Upper lobe of left lung (tissue), 6 donors: ENCODE measurements around the gene SCLY. TPM values are rescaled to one million over a fixed set of nuclear protein-coding genes. Genes with fewer than 3 reads are reported as not detected.
A peak's percentile ranks its signal among the peaks of the same experiment; 100 is the strongest.

ENCODE experiments used
- ATAC-seq, 2 donors: fragments of 200-7000 bp; cut with Tn5 transposase; one replicate each; pipeline ENCODE4 v1.9.1; 2022; ENCODE audit warnings: mild to moderate bottlenecking in 2 of 2, moderate library complexity in 2 of 2; ENCODE audit not compliant: low FRiP score in 2 of 2
- DNase-seq, 2 donors: peaks; one replicate each; pipeline ENCODE4 v3.0.0-alpha.2; 2019 to 2020
- H3K27ac ChIP-seq, 4 donors: fragments of 200-600 bp; sonication (generic); one replicate each; pipeline ENCODE4 v1.5.1; 2016 to 2019
- H3K27me3 ChIP-seq, 4 donors: fragments of 200-600 bp; sonication (generic); one replicate each; pipeline ENCODE4 v1.5.1; 2017 to 2019
- H3K36me3 ChIP-seq, 4 donors: fragments of 200-600 bp; sonication (generic); one replicate each; pipeline ENCODE4 v1.5.1; 2016 to 2019
- H3K4me1 ChIP-seq, 4 donors: fragments of 200-600 bp; sonication (generic); one replicate each; pipeline ENCODE4 v1.5.1; 2018 to 2019
- H3K4me3 ChIP-seq, 4 donors: fragments of 200-600 bp; sonication (generic); one replicate each; pipeline ENCODE4 v1.5.1; 2017 to 2019; ENCODE audit warnings: mild to moderate bottlenecking in 2 of 4, moderate library complexity in 1 of 4
- H3K9me3 ChIP-seq, 4 donors: fragments of 200-600 bp; sonication (generic); one replicate each; pipeline ENCODE4 v1.5.1; 2018 to 2019
- CTCF ChIP-seq, 6 experiments: fragments of 450-650 bp in 4 of 6; fragments of 200-600 bp in 2 of 6; sonication (generic) in 2 of 6; IDR thresholded peaks; one replicate each; pipeline ENCODE4 v1.5.1; 2016 to 2019; ENCODE audit warnings: antibody characterized with exemption in 6 of 6
- EP300 ChIP-seq, 4 donors: sonication (generic); formaldehyde crosslinking; IDR thresholded peaks; one replicate each; pipeline ENCODE4 v1.5.1; 2017; ENCODE audit warnings: antibody characterized with exemption in 4 of 4, control low read depth in 2 of 4
- POLR2A ChIP-seq, 4 donors: fragments of 450-650 bp; IDR thresholded peaks; one replicate each; pipeline ENCODE4 v1.5.1; 2016 to 2017; ENCODE audit warnings: antibody characterized with exemption in 4 of 4, mild to moderate bottlenecking in 2 of 4
- POLR2AphosphoS5 ChIP-seq, 2 donors: sonication (generic); formaldehyde crosslinking; IDR thresholded peaks; one replicate each; pipeline ENCODE4 v1.5.1; 2017; ENCODE audit warnings: antibody characterized with exemption in 2 of 2
- WGBS, 2 donors: methylation state at CpG; one replicate each; pipeline ENCODE4 v1.1.5; 2017 to 2018; 5-methylcytosine and 5-hydroxymethylcytosine counted together
- total RNA-seq, 6 donors: library from RNA; depleted of rRNA in 4 of 6; stranded (reverse); fragments of >200 nt in 4 of 6; gene quantifications; one replicate each; pipeline versions ENCODE4 v1.1.0 to v1.2.1, GENCODE V29; 2016 to 2021
- donor health status: DM: no; HTN: no; CAD: no; lungs with moderate emphysema.
- donor health status: DM: no; HTN: yes; CAD: no; lungs with severe emphysema.

SCLY gene
- total RNA-seq, 6 donors from 2014 or later, result 9.4 to 19.9 (median 11.1) TPM

- no peak for TF ChIP-seq POLR2AphosphoS5 (IDR thresholded peaks at IDR 0.05)
- no peak for TF ChIP-seq CTCF (IDR thresholded peaks at IDR 0.05)
- no peak for TF ChIP-seq EP300 (IDR thresholded peaks at IDR 0.05)
- no peak for TF ChIP-seq POLR2A (IDR thresholded peaks at IDR 0.05)
- H3K27ac ChIP-seq, result no peak overlapping the region
- no peaks in the 10 kb centered on the region for H3K9me3 ChIP-seq
- H3K27me3 ChIP-seq, result no peaks in the 10 kb centered on the region
- no peak for ATAC-seq
- no peaks in the 10 kb centered on the region for H3K36me3 ChIP-seq
- peaks cover 0 to 7% (median 3%) of the 10 kb centered on the region in 4 donors for H3K4me1 ChIP-seq
- 82 to 89% methylated on average over 19 of the region's 19 CpGs for WGBS, 2 donors
- no peak for DNase-seq
- H3K4me3 ChIP-seq, result no peak overlapping the region
These were observed 63.8 kb downstream of the SCLY start for GRCh38 chr2:238124488-238125126.

- Histone ChIP-seq H3K9me3 (no peaks in the 10 kb centered on the region), H3K4me1 (peaks cover 0 to 7% (median 3%) of the 10 kb centered on the region in 4 donors), H3K4me3 (no peak overlapping the region), H3K27me3 (no peaks in the 10 kb centered on the region), H3K36me3 (no peaks in the 10 kb centered on the region), H3K27ac (no peak overlapping the region)
- TF ChIP-seq POLR2AphosphoS5 (IDR thresholded peaks at IDR 0.05), result no peak
- peak in 1 of 2 donors; percentile 74 for DNase-seq
- 85 to 86% methylated on average over 9 to 20 of the region's 20 CpGs for WGBS, 2 donors
- no peak for ATAC-seq
These were observed 64.5 kb downstream of the SCLY start for GRCh38 chr2:238125127-238125885.

- DNase-seq (no peak), ATAC-seq (no peak)
- Histone ChIP-seq H3K4me1 (peaks cover 0 to 7% (median 3%) of the 10 kb centered on the region in 4 donors), H3K36me3 (no peaks in the 10 kb centered on the region), H3K27ac (no peak overlapping the region), H3K27me3 (no peaks in the 10 kb centered on the region), H3K9me3 (no peaks in the 10 kb centered on the region), H3K4me3 (no peak overlapping the region)
- WGBS, 2 donors, result 89 to 100% methylated on average over 2 of the region's 2 CpGs
- TF ChIP-seq POLR2AphosphoS5 (IDR thresholded peaks at IDR 0.05), result no peak
- TF ChIP-seq POLR2A (IDR thresholded peaks at IDR 0.05), result no peak
- TF ChIP-seq CTCF (IDR thresholded peaks at IDR 0.05), result no peak
- no peak for TF ChIP-seq EP300 (IDR thresholded peaks at IDR 0.05)
These were observed 65.5 kb downstream of the SCLY start for GRCh38 chr2:238126338-238126737.

GRCh38 chr2:238126775-238127164, 66.0 kb downstream of the SCLY start:
- 75 to 91% methylated on average over 2 of the region's 2 CpGs for WGBS, 2 donors
- Histone ChIP-seq H3K36me3 (no peaks in the 10 kb centered on the region), H3K4me1 (peaks cover 0 to 7% (median 3%) of the 10 kb centered on the region in 4 donors), H3K4me3 (no peak overlapping the region), H3K27me3 (no peaks in the 10 kb centered on the region), H3K9me3 (no peaks in the 10 kb centered on the region), H3K27ac (no peak overlapping the region)
- DNase-seq (no peak), ATAC-seq (no peak)
- TF ChIP-seq EP300 (IDR thresholded peaks at IDR 0.05) (no peak), POLR2A (IDR thresholded peaks at IDR 0.05) (no peak), POLR2AphosphoS5 (IDR thresholded peaks at IDR 0.05) (no peak), CTCF (IDR thresholded peaks at IDR 0.05) (no peak)

GRCh38 chr2:238127165-238128060, 66.6 kb downstream of the SCLY start:
- H3K27me3 ChIP-seq, result no peaks in the 10 kb centered on the region
- TF ChIP-seq POLR2AphosphoS5 (IDR thresholded peaks at IDR 0.05) (no peak), EP300 (IDR thresholded peaks at IDR 0.05) (no peak), CTCF (IDR thresholded peaks at IDR 0.05) (no peak), POLR2A (IDR thresholded peaks at IDR 0.05) (no peak)
- DNase-seq (peak in 1 of 2 donors; percentile 82), ATAC-seq (peak; percentile 23 to 43)
- peak overlapping the region in 1 of 4 donors; percentile 43 for H3K27ac ChIP-seq
- H3K4me1 ChIP-seq, result peaks cover 0 to 7% (median 3%) of the 10 kb centered on the region in 4 donors
- H3K36me3 ChIP-seq, result no peaks in the 10 kb centered on the region
- H3K9me3 ChIP-seq, result no peaks in the 10 kb centered on the region
- 46 to 55% methylated on average over 15 to 34 of the region's 36 CpGs for WGBS, 2 donors
- peak overlapping the region in 1 of 4 donors; percentile 32 for H3K4me3 ChIP-seq
